Osteoblast (primary cell): ENCODE measurements around the gene GTF2IRD1. TPM values are rescaled to one million over a fixed set of nuclear protein-coding genes. Genes with fewer than 3 reads are reported as not detected.

Experiments
- DNase-seq: peaks from one replicate; pipeline ENCODE4 v3.0.0; 2011; ENCODE audit warnings: low spot score, mixed read lengths; ENCODE audit not compliant: insufficient read length; ENCODE audit errors: missing footprints
- H2AFZ ChIP-seq: 2 replicates; pipeline ENCODE4 v1.6.0; 2011; ENCODE audit warnings: mild to moderate bottlenecking, low read length
- H3K27ac ChIP-seq: 2 replicates; pipeline ENCODE4 v1.5.1; 2011; ENCODE audit warnings: mild to moderate bottlenecking, low read depth, low read length, moderate library complexity
- H3K27me3 ChIP-seq: 2 replicates; pipeline ENCODE4 v1.6.0; 2012; ENCODE audit warnings: mild to moderate bottlenecking, control low read depth, inconsistent platforms, low read length, moderate library complexity; ENCODE audit not compliant: insufficient read depth
- H3K36me3 ChIP-seq: 2 replicates; pipeline ENCODE4 v1.5.1; 2011; ENCODE audit warnings: mild to moderate bottlenecking, low read length, control low read depth, moderate library complexity; ENCODE audit not compliant: insufficient read depth
- H3K4me1 ChIP-seq: 2 replicates; pipeline ENCODE4 v1.5.1; 2011; ENCODE audit warnings: mild to moderate bottlenecking, low read length, control low read depth, moderate library complexity; ENCODE audit not compliant: insufficient read depth
- H3K4me2 ChIP-seq: 2 replicates; pipeline ENCODE4 v1.6.0; 2011; ENCODE audit warnings: mild to moderate bottlenecking, low read length; ENCODE audit not compliant: insufficient read depth
- H3K4me3 ChIP-seq: fragments of 200-600 bp; sonication (generic); 3 replicates; pipeline ENCODE4 v1.5.1; 2012; ENCODE audit warnings: mild to moderate bottlenecking, low read length, inconsistent platforms; ENCODE audit not compliant: insufficient read depth
- H3K79me2 ChIP-seq: 2 replicates; pipeline ENCODE4 v1.6.0; 2012; ENCODE audit warnings: mild to moderate bottlenecking, low read length, control low read depth, inconsistent platforms; ENCODE audit not compliant: insufficient read depth
- H3K9me3 ChIP-seq: 2 replicates; pipeline ENCODE4 v1.5.1; 2011; ENCODE audit warnings: low read depth, low read length, control low read depth
- H4K20me1 ChIP-seq: 2 replicates; pipeline ENCODE4 v1.6.0; 2012; ENCODE audit warnings: mild to moderate bottlenecking, low read length, control low read depth; ENCODE audit not compliant: insufficient read depth
- CTCF ChIP-seq: IDR thresholded peaks from 2 replicates; pipeline ENCODE4 v1.5.1; 2011; ENCODE audit warnings: mild to moderate bottlenecking, low read depth, low read length, moderate library complexity; ENCODE audit errors: extremely low read depth
- total RNA-seq: library from RNA; depleted of rRNA; stranded (reverse); fragments of >200 nt; gene quantifications from 2 replicates; pipeline ENCODE4 v1.2.3, GENCODE V29; 2012

GTF2IRD1 gene
- total RNA-seq, 1 donor = 15.9 TPM

GRCh38 chr7:74604326-74605020, 150.8 kb downstream of the GTF2IRD1 start:
- no peak for TF ChIP-seq CTCF
- peaks cover 7% of the 10 kb centered on the region for H3K4me1 ChIP-seq
- H3K9me3 ChIP-seq = no peaks in the 10 kb centered on the region
- no peaks in the 10 kb centered on the region for H3K79me2 ChIP-seq
- DNase-seq = peak; percentile 87
- H3K4me2 ChIP-seq = no peak overlapping the region
- H3K36me3 ChIP-seq = peaks cover 19% of the 10 kb centered on the region
- no peaks in the 10 kb centered on the region for H4K20me1 ChIP-seq
- no peak overlapping the region for H2AFZ ChIP-seq
- H3K27ac ChIP-seq = no peak overlapping the region
- no peaks in the 10 kb centered on the region for H3K27me3 ChIP-seq
- no peak overlapping the region for H3K4me3 ChIP-seq

GRCh38 chr7:74606101-74606908, 152.6 kb downstream of the GTF2IRD1 start:
- TF ChIP-seq CTCF = no peak
- Histone ChIP-seq H3K4me1 (peaks cover 10% of the 10 kb centered on the region), H3K9me3 (no peaks in the 10 kb centered on the region), H3K4me3 (peak overlapping the region; percentile 60), H3K27me3 (no peaks in the 10 kb centered on the region), H3K79me2 (no peaks in the 10 kb centered on the region), H3K4me2 (peak overlapping the region; percentile 77), H2AFZ (peak overlapping the region; percentile 68), H3K27ac (no peak overlapping the region), H4K20me1 (no peaks in the 10 kb centered on the region), H3K36me3 (peaks cover 8% of the 10 kb centered on the region)
- DNase-seq = peak; percentile 72

- no peak for TF ChIP-seq CTCF
- H3K27ac ChIP-seq = no peak overlapping the region
- peak overlapping the region; percentile 77 for H3K4me2 ChIP-seq
- DNase-seq = peak; percentile 11
- H2AFZ ChIP-seq = peak overlapping the region; percentile 68
- H3K4me3 ChIP-seq = peak overlapping the region; percentile 60
- peaks cover 7% of the 10 kb centered on the region for H3K36me3 ChIP-seq
- H4K20me1 ChIP-seq = no peaks in the 10 kb centered on the region
- H3K27me3 ChIP-seq = no peaks in the 10 kb centered on the region
- H3K9me3 ChIP-seq = no peaks in the 10 kb centered on the region
- no peaks in the 10 kb centered on the region for H3K79me2 ChIP-seq
- peaks cover 10% of the 10 kb centered on the region for H3K4me1 ChIP-seq
These were observed 153.3 kb downstream of the GTF2IRD1 start for GRCh38 chr7:74606909-74607510.
